ENCODE measurements around the gene TMEM179.

- TF ChIP-seq CTCF (IDR thresholded peaks at IDR 0.05; ENCODE audit: insufficient read depth, low read length, poor library complexity, severe bottlenecking) (no peak), EZH2phosphoT487 (conservative IDR thresholded peaks at IDR 0.05; ENCODE audit: low read length) (no peak)
Measured at GRCh38 chr14:104574536-104574935, 30.0 kb downstream of the TMEM179 start.

All from SU-DHL-6 (cell line).